HG03280 (cell line): Measurements from ENCODE around the gene SUGT1.
"Not testable (repeated sequence)": the region's sequence is repeated elsewhere in the genome, so short reads cannot be mapped to it uniquely, and the experiment has no call there.

Source experiments
- ATAC-seq: cut with Tn5 transposase; IDR thresholded peaks from one replicate; pipeline ENCODE4 v1.9.1; 2021; ENCODE audit warnings: mild to moderate bottlenecking, moderate library complexity; ENCODE audit not compliant: unreplicated experiment

Gene SUGT1

DNA sequence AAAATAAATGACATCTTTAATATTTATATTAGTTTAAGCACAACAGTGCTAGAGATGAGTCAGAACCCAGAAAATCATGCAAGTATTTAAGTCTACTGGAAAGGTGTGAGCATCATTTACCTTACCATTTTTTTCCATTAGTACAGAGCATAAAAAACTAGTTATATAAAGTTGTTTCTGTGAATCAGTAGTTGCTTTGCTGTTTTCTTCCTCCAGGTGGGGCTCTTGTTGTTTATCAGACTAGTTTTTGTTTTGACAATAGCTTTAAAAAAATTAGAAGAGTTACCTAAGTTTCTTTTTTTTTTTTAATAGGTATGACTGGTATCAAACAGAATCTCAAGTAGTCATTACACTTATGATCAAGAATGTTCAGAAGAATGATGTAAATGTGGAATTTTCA lies 12.7 kb downstream of the SUGT1 start:
- ATAC-seq: no peak

DNA sequence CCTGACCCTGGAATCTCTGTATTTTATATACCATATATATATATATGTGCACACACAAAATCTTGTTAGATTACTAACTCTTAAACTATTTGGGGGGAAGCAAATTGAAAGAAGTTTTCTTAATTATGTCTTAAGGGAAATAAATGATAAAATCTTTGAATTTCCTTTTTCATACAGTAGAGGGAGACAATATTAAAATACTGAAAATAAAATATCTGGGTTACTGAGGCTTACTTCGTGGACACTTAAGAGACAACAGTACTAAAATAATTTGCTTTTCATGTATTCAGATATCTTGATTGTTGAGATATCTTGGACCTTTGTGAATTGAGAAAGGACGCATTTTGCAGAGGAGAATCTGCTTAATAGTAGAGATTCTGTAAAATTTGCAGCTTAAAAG lies 17.0 kb downstream of the SUGT1 start:
- no peak for ATAC-seq

GRCh38 chr13:52670726-52671125 lies 18.1 kb downstream of the SUGT1 start:
- no peak for ATAC-seq

DNA sequence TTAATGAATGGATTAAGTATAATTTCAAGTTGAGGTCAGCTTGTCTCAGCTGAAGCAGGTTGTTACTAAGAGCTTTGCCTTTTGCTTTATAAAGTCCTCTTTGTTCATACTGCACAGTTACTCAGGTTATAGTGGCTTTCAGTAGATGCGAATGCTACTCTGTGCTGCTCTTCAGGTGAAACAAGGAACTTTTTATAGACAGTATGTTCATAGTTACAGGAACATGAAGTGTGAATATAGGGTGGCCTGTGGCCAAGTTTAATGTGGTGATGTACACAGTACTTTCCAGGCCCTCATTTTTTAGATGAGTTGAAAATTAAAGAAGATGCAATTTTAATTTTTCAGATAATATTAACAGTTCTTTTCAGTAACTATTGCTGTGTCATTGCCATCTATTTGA lies 20.8 kb downstream of the SUGT1 start:
- ATAC-seq: no peak

DNA sequence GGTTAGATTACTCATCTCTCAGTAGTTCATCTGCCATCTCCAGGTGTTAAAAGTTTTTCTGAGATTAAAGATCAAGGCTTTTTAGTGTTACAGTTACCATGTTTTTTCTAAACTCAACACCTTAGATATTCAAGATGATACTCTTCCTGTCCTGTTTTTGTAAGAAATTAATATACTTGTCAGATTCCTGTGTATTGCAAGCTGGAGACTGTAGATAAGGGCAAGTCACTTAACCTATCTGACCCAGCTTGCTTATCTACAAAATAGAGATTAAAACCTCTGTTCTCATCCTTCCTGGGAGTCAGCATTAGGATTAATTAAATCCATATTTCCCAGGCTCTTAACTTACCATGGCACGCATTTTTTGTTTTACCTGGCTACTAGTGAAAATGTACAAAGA lies 25.2 kb downstream of the SUGT1 start:
- ATAC-seq: no peak

DNA sequence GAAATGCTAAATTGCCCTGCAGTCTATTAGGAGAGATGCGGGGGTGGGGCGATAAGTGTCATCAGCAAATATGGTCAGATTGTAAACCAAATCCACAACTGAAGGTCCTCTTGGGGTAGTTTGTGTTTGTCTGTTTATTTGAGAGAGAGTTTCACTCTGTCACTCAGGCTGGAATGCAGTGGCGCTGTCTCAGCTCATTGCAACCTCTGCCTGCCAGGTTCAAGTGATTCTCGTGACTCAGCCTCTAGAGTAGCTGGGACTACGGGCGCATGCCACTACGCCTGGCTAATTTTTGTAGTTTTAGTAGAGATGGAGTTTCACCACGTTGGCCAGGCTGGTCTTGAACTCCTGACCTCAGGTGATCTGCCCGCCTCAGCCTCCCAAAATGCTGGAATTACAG lies 33.2 kb downstream of the SUGT1 start:
- not testable (repeated sequence) for ATAC-seq

DNA sequence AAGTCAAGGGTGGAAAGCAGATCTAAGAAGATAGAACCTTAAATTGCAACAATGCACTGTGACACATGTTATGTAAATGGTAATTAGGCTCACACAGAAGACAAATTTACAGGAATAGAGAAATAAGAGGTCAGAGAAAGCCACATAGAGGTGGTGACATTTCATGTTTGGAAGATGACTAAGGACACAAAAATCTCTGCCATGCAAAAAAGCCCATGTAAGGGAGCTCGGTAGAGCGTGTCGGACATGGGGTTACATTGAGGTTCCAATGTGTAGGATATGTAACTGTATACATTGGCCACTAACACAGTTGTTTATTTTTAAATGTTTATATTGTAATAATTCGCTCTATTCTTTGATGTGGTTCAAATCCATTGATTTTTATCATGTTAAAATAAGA lies 33.7 kb downstream of the SUGT1 start:
- ATAC-seq: no peak

DNA sequence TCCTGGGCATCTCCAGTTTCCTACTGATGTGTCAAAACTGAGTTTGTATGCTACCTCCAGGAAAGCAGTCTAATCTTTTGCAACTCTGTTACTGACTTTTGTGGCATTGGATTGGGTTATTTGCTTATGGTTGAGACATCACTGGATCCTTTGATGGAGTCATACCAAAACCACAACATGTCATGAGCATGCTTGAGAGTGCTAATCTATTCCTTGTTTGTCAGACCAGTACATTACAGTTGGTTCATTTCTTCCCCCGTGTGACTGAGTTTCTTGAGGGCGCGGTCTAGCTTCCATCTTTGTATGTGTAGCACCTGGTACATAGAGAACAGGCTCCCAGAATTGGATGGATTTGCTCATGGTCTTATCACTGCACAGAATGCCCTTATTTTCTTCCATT lies 43.2 kb downstream of the SUGT1 start:
- ATAC-seq: no peak

DNA sequence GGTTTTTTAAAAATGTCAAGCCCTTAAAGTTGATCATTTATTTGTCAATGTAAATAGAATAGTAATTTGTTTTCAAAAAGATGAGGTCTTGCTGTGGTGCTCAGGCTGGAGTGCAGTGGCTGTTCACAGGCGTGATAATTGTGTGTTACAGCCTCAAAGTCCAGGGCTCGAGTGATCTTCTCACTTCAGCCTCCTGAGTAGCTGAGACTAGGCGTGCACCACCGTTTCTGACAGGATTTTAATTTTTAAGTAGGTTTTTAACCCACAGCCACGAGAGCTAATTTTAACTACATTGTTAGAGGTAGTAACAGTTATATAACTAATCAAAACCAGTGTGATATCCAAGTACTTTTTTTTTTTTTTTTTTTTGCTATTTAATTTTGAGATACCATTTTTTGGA lies 43.9 kb downstream of the SUGT1 start:
- no peak for ATAC-seq

DNA sequence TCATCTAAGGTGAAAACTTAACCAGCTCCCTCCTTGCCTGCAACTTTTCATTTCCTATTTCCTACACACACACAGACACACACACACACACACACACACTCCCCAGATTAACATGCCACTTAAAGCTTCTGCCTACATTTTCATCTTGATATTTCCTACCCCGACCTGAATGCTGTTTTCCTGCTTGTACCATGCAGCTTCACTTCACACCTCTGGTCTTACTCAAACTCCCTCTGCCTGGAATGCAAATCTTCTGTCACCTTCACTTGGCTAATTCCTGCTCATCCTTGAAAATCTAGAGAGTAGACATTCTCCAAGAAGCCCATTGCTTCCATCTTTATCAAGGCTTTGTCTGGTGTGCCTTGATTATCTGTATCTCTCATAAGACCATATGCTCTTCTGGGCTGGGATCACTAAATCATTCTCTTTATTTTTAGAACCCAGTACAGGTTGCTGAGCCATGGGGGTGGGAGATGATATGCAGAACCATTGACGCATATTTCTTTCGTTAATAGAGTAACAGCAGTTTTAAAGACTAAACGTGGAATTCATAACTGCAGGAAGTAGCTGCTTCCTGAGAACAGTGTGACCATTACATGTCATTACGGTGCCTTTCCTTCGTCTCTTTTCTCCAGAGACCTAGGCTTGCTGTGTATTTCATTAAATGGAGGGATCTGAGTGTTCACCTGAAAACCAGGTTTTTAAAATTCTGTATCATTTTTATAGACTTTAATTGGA lies 49.3 kb downstream of the SUGT1 start:
- ATAC-seq: no peak

- no peak for ATAC-seq
Measured at GRCh38 chr13:52703482-52703881, 50.8 kb downstream of the SUGT1 start.

- no peak for ATAC-seq
Measured at GRCh38 chr13:52706081-52706480, 53.4 kb downstream of the SUGT1 start.

DNA sequence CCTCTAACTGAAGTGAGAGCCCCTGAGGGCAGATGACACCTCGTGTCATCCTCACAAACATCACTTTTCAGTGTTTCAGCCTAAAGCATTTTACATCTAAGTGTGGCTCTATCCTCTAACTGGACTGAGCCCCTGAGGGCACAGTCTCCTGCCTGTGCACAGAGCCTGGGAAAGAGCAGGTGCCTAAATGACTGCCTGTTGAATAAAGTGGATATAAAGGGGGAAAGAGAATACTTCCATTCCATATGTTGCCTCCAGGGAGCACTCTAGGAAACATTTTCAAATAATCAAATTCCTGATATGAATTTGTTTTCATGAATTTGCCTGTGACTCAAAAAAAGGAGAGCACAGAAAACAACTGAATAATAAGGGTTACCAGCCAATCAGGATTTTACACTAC lies 54.7 kb downstream of the SUGT1 start:
- no peak for ATAC-seq

GRCh38 chr13:52708266-52708665 lies 55.6 kb downstream of the SUGT1 start:
- not testable (repeated sequence) for ATAC-seq

- no peak for ATAC-seq
Measured at GRCh38 chr13:52711286-52711685, 58.6 kb downstream of the SUGT1 start.

DNA sequence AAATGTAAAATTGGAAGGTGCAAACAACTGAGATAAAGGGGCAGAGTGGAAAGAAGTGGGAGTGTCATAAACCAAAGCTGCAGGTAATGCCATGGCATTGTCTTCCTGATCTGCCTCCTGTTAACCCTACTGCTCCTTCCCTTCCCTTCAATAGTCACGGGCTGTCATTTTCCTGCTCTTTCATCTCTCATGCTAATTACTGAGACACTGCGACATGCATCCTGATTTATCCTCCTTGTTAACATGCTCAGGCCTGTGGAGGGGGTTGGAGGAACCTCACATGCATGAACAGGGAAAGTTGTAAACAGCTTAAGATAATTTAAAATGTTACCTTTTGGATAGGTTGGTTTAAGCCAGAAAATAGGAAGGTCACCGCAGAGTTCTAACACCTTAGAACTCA lies 59.7 kb downstream of the SUGT1 start:
- ATAC-seq: no peak

GRCh38 chr13:52713894-52714293 lies 61.3 kb downstream of the SUGT1 start:
- no peak for ATAC-seq

- not testable (repeated sequence) for ATAC-seq
Measured at GRCh38 chr13:52720904-52721303, 68.3 kb downstream of the SUGT1 start.

- ATAC-seq: not testable (repeated sequence)
Measured at GRCh38 chr13:52721356-52721755, 68.7 kb downstream of the SUGT1 start.

DNA sequence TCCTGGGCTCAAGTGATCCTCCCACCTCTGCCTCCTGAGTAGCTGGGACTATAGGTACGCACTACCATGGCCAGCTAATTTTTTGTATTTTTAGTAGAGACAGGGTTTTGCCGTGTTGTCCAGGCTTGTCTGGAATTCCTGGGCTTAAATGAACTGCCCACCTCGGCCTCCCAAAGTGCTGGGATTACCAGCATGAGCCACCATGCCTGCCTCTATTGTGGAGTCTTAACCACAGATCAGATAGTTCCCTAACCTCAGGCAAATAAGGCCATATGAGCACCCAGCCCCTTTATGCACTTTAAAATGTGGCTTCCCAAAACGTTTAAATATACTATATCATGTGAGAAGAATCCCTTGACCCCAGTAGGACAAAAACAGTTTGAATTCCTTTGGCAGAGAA lies 70.5 kb downstream of the SUGT1 start:
- ATAC-seq: no peak

GRCh38 chr13:52725302-52725701 lies 72.7 kb downstream of the SUGT1 start:
- no peak for ATAC-seq

GRCh38 chr13:52726258-52726657 lies 73.6 kb downstream of the SUGT1 start:
- ATAC-seq: no peak

DNA sequence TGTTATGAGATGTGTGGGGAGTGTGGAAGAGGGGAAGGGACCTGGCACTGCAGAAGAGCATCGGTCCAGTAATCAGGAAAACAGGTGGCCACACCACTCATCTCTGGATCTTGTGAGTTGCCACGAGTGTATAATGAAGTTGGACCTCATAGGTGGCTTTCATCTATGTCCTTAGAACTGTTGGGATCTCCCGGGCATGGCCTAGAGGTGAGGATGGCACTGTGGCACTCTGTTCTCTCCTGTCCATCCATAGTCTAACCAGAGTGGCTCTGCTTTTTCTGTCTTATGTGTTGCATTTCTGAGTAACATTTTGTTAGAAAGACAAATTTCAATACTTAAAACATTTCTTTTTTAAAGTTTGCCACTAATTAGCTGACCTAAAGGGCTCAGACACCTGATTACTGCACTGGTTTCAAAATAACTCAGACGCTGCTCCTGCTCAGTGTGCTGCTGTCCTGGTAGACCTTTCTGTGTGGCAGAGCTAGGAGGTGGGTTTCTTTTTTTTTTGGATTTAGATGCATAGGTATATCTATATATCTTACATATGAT lies 81.5 kb downstream of the SUGT1 start:
- no peak for ATAC-seq
